GM12878 (cell line): Measurements from ENCODE around the gene CYREN. TPM values are rescaled to one million over a fixed set of nuclear protein-coding genes. Genes with fewer than 3 reads are reported as not detected.

Experiments
- BRCA1 ChIP-seq: IDR thresholded peaks from 2 replicates; pipeline ENCODE4 v1.6.1; 2011; ENCODE audit warnings: low read depth, low read length, improper control_type of control experiment
- EGR1 ChIP-seq, 2 experiments: IDR thresholded peaks; 1 replicate in 1 of 2; 2 replicates in 1 of 2; pipeline ENCODE4 v1.6.1; 2011 to 2012; ENCODE audit warnings: low read depth in 2 of 2, low read length in 2 of 2, borderline replicate concordance in 1 of 2, mild to moderate bottlenecking in 1 of 2, moderate library complexity in 1 of 2
- ETV6 ChIP-seq, 2 experiments: fragments of 450-650 bp in 1 of 2; IDR thresholded peaks in 1 of 2; conservative IDR thresholded peaks in 1 of 2; 2 replicates each; pipeline ENCODE4 v1.6.1; 2014; ENCODE audit warnings: antibody characterized with exemption in 1 of 2, borderline replicate concordance in 1 of 2, low read depth in 1 of 2, mild to moderate bottlenecking in 1 of 2, moderate library complexity in 1 of 2
- FOS ChIP-seq: IDR thresholded peaks from 3 replicates; pipeline ENCODE4 v1.6.1; 2011; ENCODE audit warnings: borderline replicate concordance; ENCODE audit not compliant: insufficient read length; ENCODE audit errors: extremely low read depth
- IKZF2 ChIP-seq, 2 experiments: fragments of 450-650 bp; IDR thresholded peaks; 2 replicates each; pipeline ENCODE4 v1.6.1; 2017; ENCODE audit warnings: mild to moderate bottlenecking in 2 of 2, moderate library complexity in 2 of 2
- KLF5 ChIP-seq: fragments of 450-650 bp; IDR thresholded peaks from 2 replicates; pipeline ENCODE4 v1.6.1; 2014; ENCODE audit warnings: mild to moderate bottlenecking; ENCODE audit not compliant: partially characterized antibody
- MAX ChIP-seq: IDR thresholded peaks from 2 replicates; pipeline ENCODE4 v1.6.1; 2012; ENCODE audit warnings: low read depth, low read length, improper control_type of control experiment
- MYB ChIP-seq: fragments of 150-350 bp; IDR thresholded peaks from 2 replicates; pipeline ENCODE4 v1.6.1; 2014; ENCODE audit warnings: mild to moderate bottlenecking, low read depth, low read length, borderline replicate concordance
- PML ChIP-seq: IDR thresholded peaks from 2 replicates; pipeline ENCODE4 v1.6.1; 2012; ENCODE audit warnings: low read length, inconsistent platforms
- RB1 ChIP-seq: fragments of 450-650 bp; formaldehyde crosslinking; IDR thresholded peaks from 2 replicates; pipeline ENCODE4 v1.6.1; 2017; ENCODE audit warnings: mild to moderate bottlenecking, borderline replicate concordance
- RFX5 ChIP-seq: IDR thresholded peaks from 2 replicates; pipeline ENCODE4 v1.6.1; 2011; ENCODE audit warnings: low read depth, low read length, improper control_type of control experiment
- SP1 ChIP-seq: IDR thresholded peaks from one replicate; pipeline ENCODE4 v1.6.1; 2011; ENCODE audit warnings: low read depth, low read length
- SPI1 ChIP-seq: IDR thresholded peaks from 2 replicates; pipeline ENCODE4 v1.6.1; 2011; ENCODE audit warnings: low read depth, mild to moderate bottlenecking, low read length, moderate library complexity, borderline replicate concordance; ENCODE audit not compliant: insufficient read depth
- ZBTB33 ChIP-seq: fragments of 450-650 bp; IDR thresholded peaks from 2 replicates; pipeline ENCODE4 v1.6.1; 2017; ENCODE audit warnings: mild to moderate bottlenecking
- polyA plus RNA-seq, 11 experiments: library from polyadenylated mRNA; depleted of rRNA in 4 of 11; unstranded in 6 of 11; stranded (reverse) in 5 of 11; fragments of >200 nt; fragmentation: Nextera tagmentation in 4 of 11; fragmentation: Illumina TruSeq in 1 of 11; extraction: Ambion mirVana in 4 of 11; extraction: Trizol in 1 of 11; gene quantifications; 1 replicate in 1 of 11; 2 replicates in 10 of 11; pipeline versions ENCODE4 v1.2.1 to v1.2.3, GENCODE V29; 2011 to 2016; ENCODE audit warnings: inconsistent platforms in 2 of 11, missing spikeins in 2 of 11, low read depth in 1 of 11
- total RNA-seq, 4 experiments: library from RNA; depleted of rRNA in 3 of 4; stranded (reverse); fragments of >200 nt in 3 of 4; fragmentation: Illumina TruSeq in 1 of 4; extraction: Trizol in 1 of 4; gene quantifications; 2 replicates each; pipeline versions ENCODE4 v1.2.1 to v1.2.3, GENCODE V29; 2013 to 2021

CYREN gene
- total and polyA plus RNA-seq, 10 of the 15 experiments (the other 5 are each of a cell fraction or from before 2014, with no cell fraction given) = 8.7 to 64.3 (median 55.7) TPM

- TF ChIP-seq SPI1 = peak; percentile 58; the same call in 1 of the 2 replicates
- no peak for TF ChIP-seq EGR1 (IDR thresholded peaks at IDR 0.05; ENCODE audit: borderline replicate concordance in 1 of 2, low read depth in 2 of 2, low read length in 2 of 2)
- no peak for TF ChIP-seq RB1
- TF ChIP-seq MAX = no peak
- no peak for TF ChIP-seq MYB
- TF ChIP-seq PML = no peak
- no peak for TF ChIP-seq ETV6 (conservative IDR thresholded peaks at IDR 0.05 in 1 of 2, IDR thresholded peaks at IDR 0.05 in 1 of 2; ENCODE audit: borderline replicate concordance in 1 of 2, low read depth in 1 of 2)
- no peak for TF ChIP-seq ZBTB33
- TF ChIP-seq KLF5 = no peak
- no peak for TF ChIP-seq SP1
- TF ChIP-seq BRCA1 = no peak
- TF ChIP-seq IKZF2 (IDR thresholded peaks at IDR 0.05) = 0 out of 4 replicates have a peak, but pooled peaks of 1 of the 2 experiments have one; percentile 17
- no peak for TF ChIP-seq RFX5
- no peak for TF ChIP-seq FOS
Observed at GRCh38 chr7:135199439-135199838, 28.9 kb upstream of the CYREN start (continued).
